PC-3 (cell line): ENCODE measurements around the gene RNF123. TPM values are rescaled to one million over a fixed set of nuclear protein-coding genes. Genes with fewer than 3 reads are reported as not detected.

Experiments
- ATAC-seq: fragments of 200-7000 bp; cut with Tn5 transposase; 2 replicates; pipeline ENCODE4 v1.9.1; 2020; ENCODE audit warnings: mild to moderate bottlenecking, moderate library complexity
- BruUV-seq: library from RNA; stranded (reverse); fragments of 400-500 nt; replicated peaks from 2 replicates; lab custom pipeline; 2021; lab: Mats Ljungman, UMichigan
- CTCF ChIA-PET: fragments of 300-600 bp; sonication (Branson Sonifier 250); formaldehyde crosslinking; loops from one replicate; lab custom pipeline; 2022; ENCODE audit warnings: antibody characterized with exemption; lab: Charles Lee
- POLR2A ChIA-PET: fragments of 300-600 bp; sonication (Branson Sonifier 250); formaldehyde crosslinking; loops from one replicate; lab custom pipeline; 2022; ENCODE audit warnings: antibody characterized with exemption; ENCODE audit not compliant: unreplicated experiment; lab: Charles Lee
- DNase-seq: peaks from one replicate; pipeline ENCODE4 v3.0.0-alpha.2; 2015
- H2AFZ ChIP-seq: fragments of 300-600 bp; sonication (generic); 2 replicates; pipeline ENCODE4 v1.6.0; 2016; ENCODE audit warnings: antibody characterized with exemption, low read length
- H3F3A ChIP-seq: fragments of 300-600 bp; sonication (generic); one replicate; pipeline ENCODE4 v1.6.0; 2017; ENCODE audit warnings: antibody characterized with exemption, low read length, control low read depth, mild to moderate bottlenecking; ENCODE audit not compliant: unreplicated experiment
- H3K27ac ChIP-seq: fragments of 300-600 bp; sonication (generic); 2 replicates; pipeline ENCODE4 v1.5.1; 2016; ENCODE audit warnings: mild to moderate bottlenecking, low read length
- H3K27me3 ChIP-seq: fragments of 300-600 bp; sonication (generic); 2 replicates; pipeline ENCODE4 v1.6.1; 2016; ENCODE audit warnings: low read length, mixed read lengths
- H3K36me3 ChIP-seq: fragments of 300-600 bp; sonication (generic); 2 replicates; pipeline ENCODE4 v1.6.1; 2016; ENCODE audit warnings: low read depth, mixed run types, low read length, mixed read lengths
- H3K4me1 ChIP-seq: fragments of 300-600 bp; sonication (generic); 2 replicates; pipeline ENCODE4 v1.5.1; 2016; ENCODE audit warnings: low read length; ENCODE audit not compliant: insufficient read depth
- H3K4me2 ChIP-seq: fragments of 300-600 bp; sonication (generic); 2 replicates; pipeline ENCODE4 v1.6.0; 2016; ENCODE audit warnings: low read length
- H3K4me3 ChIP-seq: fragments of 300-600 bp; sonication (generic); 2 replicates; pipeline ENCODE4 v1.5.1; 2016; ENCODE audit warnings: mild to moderate bottlenecking, low read length, mixed read lengths
- H3K79me2 ChIP-seq: fragments of 300-600 bp; sonication (generic); 2 replicates; pipeline ENCODE4 v1.6.1; 2017; ENCODE audit warnings: low read length, mixed read lengths
- H3K9ac ChIP-seq: fragments of 300-600 bp; sonication (generic); 2 replicates; pipeline ENCODE4 v1.6.0; 2016; ENCODE audit warnings: mild to moderate bottlenecking, low read length
- H3K9me2 ChIP-seq: fragments of 300-600 bp; sonication (generic); replicated peaks from 2 replicates; pipeline ENCODE4 v1.6.1; 2016; ENCODE audit warnings: mixed run types, low read length, mixed read lengths
- H3K9me3 ChIP-seq: fragments of 300-600 bp; sonication (generic); 2 replicates; pipeline ENCODE4 v1.6.1; 2016; ENCODE audit warnings: low read length, mixed read lengths
- H4K20me1 ChIP-seq: fragments of 300-600 bp; sonication (generic); 2 replicates; pipeline ENCODE4 v1.6.1; 2016; ENCODE audit warnings: low read length, mixed read lengths
- EZH2 ChIP-seq: fragments of 300-600 bp; sonication (generic); IDR thresholded peaks from one replicate; pipeline ENCODE4 v1.6.1; 2017; ENCODE audit warnings: antibody characterized with exemption, mild to moderate bottlenecking, low read length; ENCODE audit not compliant: unreplicated experiment
- EZH2phosphoT487 ChIP-seq: fragments of 300-600 bp; sonication (generic); IDR thresholded peaks from 2 replicates; pipeline ENCODE4 v1.6.1; 2018; ENCODE audit warnings: mild to moderate bottlenecking, antibody characterized with exemption, low read length, borderline replicate concordance
- intact Hi-C: fragments of 100-400 bp; cut with micrococcal nuclease; formaldehyde crosslinking; loops from 2 replicates; pipeline ENCODE4 v1.9.0; 2023
- total RNA-seq: library from RNA; depleted of rRNA; stranded (reverse); fragments of >200 nt; gene quantifications from 2 replicates; pipeline ENCODE4 v1.2.3, GENCODE V29; 2014
- TF ChIP-seq, protein P1 (sequence below): fragments of 300-600 bp; sonication (generic); conservative IDR thresholded peaks from 2 replicates; pipeline ENCODE4 v1.5.1; 2017; ENCODE audit warnings: antibody characterized with exemption, low read depth, mild to moderate bottlenecking, low read length

Gene RNF123
- total RNA-seq, 1 experiment from 2014 or later: 38.6 TPM

DNA sequence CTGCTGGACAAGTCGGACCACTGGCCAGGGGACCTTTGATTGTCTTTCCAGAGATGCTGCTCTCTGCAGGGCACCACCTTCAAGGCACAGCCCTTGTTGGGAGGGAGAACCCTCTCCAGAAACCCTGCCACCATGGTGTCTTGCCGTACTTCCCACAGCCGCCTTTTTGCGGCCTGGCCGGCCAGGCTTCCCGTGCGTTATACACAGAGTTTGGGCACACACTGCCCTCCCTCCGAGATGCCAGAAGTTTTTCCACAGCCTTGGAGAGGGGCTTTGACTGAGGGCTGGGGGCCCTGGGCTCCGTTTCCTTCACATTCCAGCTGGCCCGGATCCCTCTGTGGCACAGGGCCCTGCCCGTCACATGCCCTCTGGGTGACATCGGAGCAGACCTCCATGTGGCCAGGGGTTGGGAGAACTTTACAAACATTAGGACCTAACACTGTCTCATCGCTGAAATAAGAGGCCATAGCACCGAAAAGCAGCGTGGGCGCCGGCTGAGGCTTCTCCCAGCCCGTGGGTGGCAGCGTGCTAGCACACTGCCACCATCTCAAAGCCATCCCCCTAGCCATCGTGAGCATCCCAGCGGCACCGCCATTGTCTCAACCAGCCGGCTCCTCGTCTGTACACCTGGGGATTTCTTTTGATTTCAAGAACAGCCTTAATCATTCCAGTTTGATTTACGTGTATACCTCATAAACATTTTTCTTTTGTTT is 21.5 kb upstream of the RNF123 start:
- Histone ChIP-seq H3F3A (peaks cover 4% of the 10 kb centered on the region), H4K20me1 (no peaks in the 10 kb centered on the region), H3K4me2 (peak overlapping the region; percentile 75), H3K4me1 (peaks cover 26% of the 10 kb centered on the region), H3K27ac (peak overlapping the region; percentile 90), H2AFZ (0 out of 2 replicates have a peak overlapping the region, but pooled peaks have one; percentile 19), H3K79me2 (no peaks in the 10 kb centered on the region), H3K9me2 (no peaks in the 10 kb centered on the region), H3K9me3 (no peaks in the 10 kb centered on the region), H3K4me3 (peak overlapping the region; percentile 15; the same call in 1 of the 2 replicates), H3K36me3 (no peaks in the 10 kb centered on the region), H3K9ac (peak overlapping the region; percentile 43), H3K27me3 (no peaks in the 10 kb centered on the region)
- TF ChIP-seq EZH2 (no peak), EZH2phosphoT487 (no peak)
- TF ChIP-seq, protein P1, sequence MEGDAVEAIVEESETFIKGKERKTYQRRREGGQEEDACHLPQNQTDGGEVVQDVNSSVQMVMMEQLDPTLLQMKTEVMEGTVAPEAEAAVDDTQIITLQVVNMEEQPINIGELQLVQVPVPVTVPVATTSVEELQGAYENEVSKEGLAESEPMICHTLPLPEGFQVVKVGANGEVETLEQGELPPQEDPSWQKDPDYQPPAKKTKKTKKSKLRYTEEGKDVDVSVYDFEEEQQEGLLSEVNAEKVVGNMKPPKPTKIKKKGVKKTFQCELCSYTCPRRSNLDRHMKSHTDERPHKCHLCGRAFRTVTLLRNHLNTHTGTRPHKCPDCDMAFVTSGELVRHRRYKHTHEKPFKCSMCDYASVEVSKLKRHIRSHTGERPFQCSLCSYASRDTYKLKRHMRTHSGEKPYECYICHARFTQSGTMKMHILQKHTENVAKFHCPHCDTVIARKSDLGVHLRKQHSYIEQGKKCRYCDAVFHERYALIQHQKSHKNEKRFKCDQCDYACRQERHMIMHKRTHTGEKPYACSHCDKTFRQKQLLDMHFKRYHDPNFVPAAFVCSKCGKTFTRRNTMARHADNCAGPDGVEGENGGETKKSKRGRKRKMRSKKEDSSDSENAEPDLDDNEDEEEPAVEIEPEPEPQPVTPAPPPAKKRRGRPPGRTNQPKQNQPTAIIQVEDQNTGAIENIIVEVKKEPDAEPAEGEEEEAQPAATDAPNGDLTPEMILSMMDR: no peak
- DNase-seq: no peak
- ChIA-PET POLR2A (no interaction called here), CTCF (no interaction called here)
- no TSS peak for BruUV-seq
- intact Hi-C loops: no loop called here
- ATAC-seq: no peak

DNA sequence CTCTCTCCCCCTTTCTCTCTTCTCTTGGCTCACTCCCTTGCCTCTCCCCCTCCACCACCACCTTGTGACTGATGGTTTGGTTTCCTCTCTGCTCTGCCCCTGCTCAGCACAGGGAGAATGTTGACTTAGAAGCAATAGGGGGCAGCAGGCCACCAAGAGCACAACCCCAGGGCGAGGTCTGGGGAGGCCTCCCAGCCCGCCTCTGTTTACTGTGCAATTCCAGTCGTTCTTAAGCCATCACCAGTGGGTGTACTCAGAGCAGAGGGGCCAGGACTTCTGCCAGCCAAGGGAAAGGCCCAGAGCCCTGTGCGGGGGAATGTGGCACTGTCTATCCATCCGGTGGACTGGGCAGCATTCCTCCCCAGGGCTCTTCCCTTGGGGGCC is 21.0 kb upstream of the RNF123 start:
- no peaks in the 10 kb centered on the region for H3K27me3 ChIP-seq
- H3K4me2 ChIP-seq: peak overlapping the region; percentile 75
- peak; percentile 56 for DNase-seq
- H3F3A ChIP-seq: peaks cover 4% of the 10 kb centered on the region
- peaks cover 30% of the 10 kb centered on the region for H3K4me1 ChIP-seq
- peak; percentile 61 for ATAC-seq
- H3K79me2 ChIP-seq: peaks cover 4% of the 10 kb centered on the region
- peak overlapping the region; percentile 43 for H3K9ac ChIP-seq
- peak overlapping the region; percentile 15; the same call in 1 of the 2 replicates for H3K4me3 ChIP-seq
- no peaks in the 10 kb centered on the region for H4K20me1 ChIP-seq
- ChIA-PET POLR2A (interaction anchor here (0.5 kb wide), 1 partner anchor 71 kb away, joined by 8 read pairs; no protein-coding TSS in a partner anchor), CTCF (interaction anchor here (1.6 kb wide), 1 partner anchor 129 kb away, joined by 14 read pairs; no protein-coding TSS in a partner anchor)
- H3K27ac ChIP-seq: peak overlapping the region; percentile 90
- no peaks in the 10 kb centered on the region for H3K36me3 ChIP-seq
- TF ChIP-seq, protein P1: peak; percentile 43; the same call in 1 of the 2 replicates
- TF ChIP-seq EZH2phosphoT487: no peak
- 0 out of 2 replicates have a peak overlapping the region, but pooled peaks have one; percentile 19 for H2AFZ ChIP-seq
- no peaks in the 10 kb centered on the region for H3K9me3 ChIP-seq
- no peaks in the 10 kb centered on the region for H3K9me2 ChIP-seq
- intact Hi-C loops: no loop called here
- BruUV-seq: no TSS peak
